GM12891 (cell line): ENCODE data around the gene FHL3.

Source experiments
- POLR2A ChIP-seq: IDR thresholded peaks from 2 replicates; pipeline ENCODE4 v1.6.1; 2011; ENCODE audit warnings: low read depth, low read length, control low read depth
- POLR2AphosphoS5 ChIP-seq: IDR thresholded peaks from 2 replicates; pipeline ENCODE4 v1.6.1; 2011; ENCODE audit warnings: low read depth, low read length, control low read depth
- SPI1 ChIP-seq: IDR thresholded peaks from 2 replicates; pipeline ENCODE4 v1.6.1; 2011; ENCODE audit warnings: low read depth, low read length, control low read depth

DNA sequence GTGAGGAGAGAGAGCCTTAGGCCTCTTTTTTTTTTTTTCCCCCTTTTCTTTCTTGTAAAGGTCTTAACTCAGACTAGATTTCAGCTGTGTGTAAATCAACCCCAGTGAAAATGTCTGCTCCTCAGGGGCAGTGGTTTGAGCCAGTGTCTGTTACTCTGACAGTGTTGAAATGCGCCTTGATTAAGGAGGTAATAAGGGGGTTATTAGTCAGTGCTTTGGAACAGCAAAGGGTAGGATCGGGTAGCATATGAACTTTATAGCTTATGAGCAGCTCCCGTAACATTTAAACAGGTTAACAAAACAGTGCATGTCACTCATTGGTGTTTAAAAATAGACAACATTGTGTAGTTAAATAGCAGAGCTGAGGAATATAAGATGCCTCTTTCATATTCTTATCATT lies 17.5 kb upstream of the FHL3 start:
- no peak for TF ChIP-seq SPI1
- no peak for TF ChIP-seq POLR2A
- TF ChIP-seq POLR2AphosphoS5: no peak
